OCI-LY7 (cell line): ENCODE results near the gene RSPH1.

Experiments
- EZH2phosphoT487 ChIP-seq: fragments of 200-600 bp; sonication (generic); IDR thresholded peaks from 2 replicates; pipeline ENCODE4 v1.6.1; 2018; ENCODE audit warnings: low read depth, borderline replicate concordance, mild to moderate bottlenecking, mixed run types, antibody characterized with exemption, low read length, moderate library complexity, mixed read lengths
- TF ChIP-seq, protein P1 (sequence below): fragments of 200-600 bp; sonication (generic); conservative IDR thresholded peaks from 2 replicates; pipeline ENCODE4 v1.5.1; 2014; ENCODE audit warnings: mild to moderate bottlenecking, antibody characterized with exemption, low read length, moderate library complexity, mixed read lengths

GRCh38 chr21:42522271-42522670 is 26.2 kb upstream of the RSPH1 start:
- TF ChIP-seq, protein P1, sequence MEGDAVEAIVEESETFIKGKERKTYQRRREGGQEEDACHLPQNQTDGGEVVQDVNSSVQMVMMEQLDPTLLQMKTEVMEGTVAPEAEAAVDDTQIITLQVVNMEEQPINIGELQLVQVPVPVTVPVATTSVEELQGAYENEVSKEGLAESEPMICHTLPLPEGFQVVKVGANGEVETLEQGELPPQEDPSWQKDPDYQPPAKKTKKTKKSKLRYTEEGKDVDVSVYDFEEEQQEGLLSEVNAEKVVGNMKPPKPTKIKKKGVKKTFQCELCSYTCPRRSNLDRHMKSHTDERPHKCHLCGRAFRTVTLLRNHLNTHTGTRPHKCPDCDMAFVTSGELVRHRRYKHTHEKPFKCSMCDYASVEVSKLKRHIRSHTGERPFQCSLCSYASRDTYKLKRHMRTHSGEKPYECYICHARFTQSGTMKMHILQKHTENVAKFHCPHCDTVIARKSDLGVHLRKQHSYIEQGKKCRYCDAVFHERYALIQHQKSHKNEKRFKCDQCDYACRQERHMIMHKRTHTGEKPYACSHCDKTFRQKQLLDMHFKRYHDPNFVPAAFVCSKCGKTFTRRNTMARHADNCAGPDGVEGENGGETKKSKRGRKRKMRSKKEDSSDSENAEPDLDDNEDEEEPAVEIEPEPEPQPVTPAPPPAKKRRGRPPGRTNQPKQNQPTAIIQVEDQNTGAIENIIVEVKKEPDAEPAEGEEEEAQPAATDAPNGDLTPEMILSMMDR: no peak
- TF ChIP-seq EZH2phosphoT487: no peak
